Measurements from ENCODE around the gene DHX58.
A peak's percentile ranks its signal among the peaks of the same experiment; 100 is the strongest.

DHX58 gene

DNA sequence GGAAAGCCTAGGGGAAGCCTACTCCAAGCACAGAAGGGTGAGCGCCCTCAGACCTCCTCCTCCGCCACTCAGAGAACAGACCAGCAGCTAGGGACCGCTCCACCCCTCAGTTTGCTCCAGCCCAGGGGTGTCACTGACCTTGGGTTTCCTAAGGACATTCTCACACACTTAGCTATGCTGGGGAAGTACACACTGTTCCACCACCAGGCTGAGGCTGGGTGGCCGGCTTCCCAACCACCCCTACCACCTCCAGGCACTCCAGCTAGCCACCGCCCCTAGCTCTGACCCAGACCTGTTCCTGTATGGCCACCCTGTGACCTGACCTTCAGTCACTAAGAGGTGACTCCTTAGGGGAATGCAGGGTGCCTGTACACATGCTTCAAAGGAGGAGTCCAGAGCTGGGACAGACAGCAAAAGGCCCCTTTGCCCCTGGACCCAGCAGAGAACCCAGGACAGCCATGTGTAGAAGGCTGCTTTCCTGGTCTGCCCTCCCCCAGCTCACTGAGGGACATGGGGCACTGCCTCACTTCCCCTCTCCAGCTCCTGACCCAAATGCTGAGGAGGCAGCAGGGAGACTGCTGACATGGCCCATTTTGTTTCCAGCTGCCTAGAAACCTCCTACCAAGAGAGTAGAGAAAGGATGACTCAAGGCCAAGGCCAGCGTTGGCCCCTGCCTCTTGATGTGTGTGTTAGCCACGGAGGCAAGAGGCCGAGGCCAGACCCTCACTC, 16.8 kb upstream of the DHX58 start:
- no peak for DNase-seq

GRCh38 chr17:42127414-42127813, 14.9 kb upstream of the DHX58 start:
- no peak for DNase-seq

DNA sequence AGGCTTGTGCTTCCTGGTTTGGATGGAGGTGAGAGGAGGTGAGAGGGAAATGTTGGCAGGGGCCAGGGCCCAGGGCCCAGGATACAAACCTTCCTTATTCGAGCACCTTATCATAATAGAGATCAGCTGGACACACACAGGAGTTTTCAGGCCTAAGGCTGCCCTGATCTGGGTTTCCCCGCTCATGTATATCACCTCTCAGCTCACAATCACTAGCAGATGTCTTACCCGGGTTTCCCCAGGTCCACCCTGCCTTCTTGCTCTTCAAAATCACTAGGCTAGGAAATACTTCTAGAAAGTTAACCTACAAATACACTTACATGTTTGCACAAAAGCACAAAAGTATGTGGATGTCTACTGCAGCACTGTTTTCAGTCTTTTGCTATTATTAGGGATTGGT, 14.3 kb upstream of the DHX58 start:
- no peak for DNase-seq

DNA sequence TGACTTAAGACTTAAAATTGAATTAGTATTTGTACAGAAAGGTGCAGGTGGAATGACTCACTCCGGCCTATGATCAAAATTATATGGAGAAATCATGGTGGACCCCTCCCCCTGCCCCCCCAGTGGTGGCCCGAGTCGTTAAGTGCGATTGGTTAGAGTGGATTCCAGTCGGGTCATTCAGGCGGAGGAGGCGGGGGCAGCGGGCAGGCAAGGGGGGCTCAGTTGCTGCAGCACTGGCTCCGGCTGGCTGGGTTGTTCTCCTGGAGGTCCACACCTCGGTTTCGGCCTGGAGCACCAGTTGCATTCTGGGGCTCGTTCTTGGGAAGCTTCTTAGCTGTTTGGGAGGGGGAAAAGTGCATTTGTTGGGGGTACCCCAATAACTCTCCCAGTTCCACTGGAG, 13.1 kb upstream of the DHX58 start:
- no peak for DNase-seq

- no peak for DNase-seq
Observed at GRCh38 chr17:42124256-42124655, 11.7 kb upstream of the DHX58 start.

GRCh38 chr17:42122371-42123303, 10.1 kb upstream of the DHX58 start, which contains the start of gene HSPB9:
HSPB9 (plus strand) TSS chr17:42122804; CDS start chr17:42122851, 47 bp downstream.
- DNase-seq, result no peak

DNA sequence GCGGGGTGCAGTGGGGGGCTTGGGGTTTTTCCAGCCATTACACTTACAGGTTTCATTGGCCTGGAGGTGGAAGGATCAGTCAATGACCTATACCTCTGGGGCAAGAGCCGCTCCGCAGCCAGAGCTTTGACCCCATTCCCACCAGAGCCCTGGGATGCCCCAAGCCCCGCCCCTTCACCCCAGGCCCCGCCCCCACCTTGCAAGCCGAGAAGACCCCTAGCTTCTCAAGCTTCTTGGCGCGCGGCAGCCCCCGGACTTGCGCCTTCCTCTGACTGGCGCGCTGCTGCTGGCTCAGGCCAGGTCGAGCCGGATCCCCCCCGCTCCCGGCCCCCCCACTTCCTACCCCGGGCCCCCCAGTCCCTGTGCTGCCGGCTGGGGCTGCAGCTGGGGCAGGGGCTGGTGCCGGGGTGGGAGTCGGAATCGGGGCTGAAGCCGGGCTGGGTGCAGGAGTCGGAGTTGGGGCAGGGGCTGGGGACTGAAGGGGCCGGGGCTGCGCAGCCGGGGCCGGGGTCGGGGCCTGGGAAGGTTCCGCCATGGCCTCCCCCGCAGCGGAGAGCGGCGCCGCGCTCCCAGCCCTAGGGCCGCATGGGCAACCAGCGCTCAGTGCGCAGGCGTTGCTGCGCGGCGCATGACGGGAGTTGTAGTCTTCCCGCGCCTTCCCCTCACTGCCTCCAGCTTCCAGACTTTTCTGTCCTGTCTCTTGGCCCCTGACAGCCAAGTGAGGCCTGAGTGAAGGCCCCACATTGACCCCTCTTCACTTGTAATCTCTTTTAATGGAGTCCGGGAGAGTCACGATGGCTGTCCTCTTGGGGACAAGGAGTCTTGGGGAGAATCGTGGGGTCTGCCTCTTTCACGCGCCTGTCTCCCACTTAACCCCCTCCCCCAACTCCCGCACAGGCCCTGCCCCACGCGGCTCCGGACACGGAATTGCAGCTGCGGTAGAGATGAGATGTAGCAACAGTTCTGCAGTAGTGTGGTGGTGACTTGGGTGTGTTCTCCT, 8.6 kb upstream of the DHX58 start, which contains the start of gene KAT2A:
Gene KAT2A, minus strand, starts transcription at position 598 of the 1,000 bp plus-strand sequence. Its CDS starts 63 bp downstream, at position 535.
- DNase-seq, result peak; percentile 88

DNA sequence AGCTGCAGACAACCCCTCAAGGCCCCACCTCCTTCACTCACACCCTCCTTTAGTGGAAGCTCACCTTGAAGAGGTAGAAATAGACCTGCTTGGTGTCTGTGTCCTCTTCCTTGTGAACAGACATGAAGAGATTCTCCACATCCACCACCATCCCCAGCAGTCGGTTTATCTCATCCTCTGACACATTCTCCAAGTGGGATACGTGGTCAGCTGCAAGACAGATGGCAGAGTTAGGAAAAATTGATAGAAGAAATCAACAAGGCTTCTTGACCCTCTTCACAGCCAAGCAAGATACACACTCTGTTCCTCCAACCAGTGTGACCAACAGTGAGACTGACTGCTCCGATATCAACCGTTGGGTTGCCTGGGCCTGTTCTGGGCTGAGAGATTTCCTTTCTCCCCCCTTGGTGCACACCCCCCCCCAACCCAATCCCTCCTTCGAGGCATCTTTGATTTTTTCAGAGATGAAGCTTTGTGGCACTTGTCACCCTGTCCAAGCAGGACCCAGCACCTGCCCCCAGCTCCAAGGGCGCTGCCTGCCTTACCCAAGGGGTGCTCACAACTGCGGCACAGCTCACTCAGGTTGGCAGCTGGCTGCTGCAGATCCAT, 7.8 kb upstream of the DHX58 start:
- DNase-seq, result no peak

- DNase-seq, result no peak
Observed at GRCh38 chr17:42119301-42119700, 6.8 kb upstream of the DHX58 start.

GRCh38 chr17:42118545-42118944, 6.0 kb upstream of the DHX58 start:
- peak; percentile 55 for DNase-seq

GRCh38 chr17:42118126-42118510, 5.6 kb upstream of the DHX58 start:
- DNase-seq, result no peak

DNA sequence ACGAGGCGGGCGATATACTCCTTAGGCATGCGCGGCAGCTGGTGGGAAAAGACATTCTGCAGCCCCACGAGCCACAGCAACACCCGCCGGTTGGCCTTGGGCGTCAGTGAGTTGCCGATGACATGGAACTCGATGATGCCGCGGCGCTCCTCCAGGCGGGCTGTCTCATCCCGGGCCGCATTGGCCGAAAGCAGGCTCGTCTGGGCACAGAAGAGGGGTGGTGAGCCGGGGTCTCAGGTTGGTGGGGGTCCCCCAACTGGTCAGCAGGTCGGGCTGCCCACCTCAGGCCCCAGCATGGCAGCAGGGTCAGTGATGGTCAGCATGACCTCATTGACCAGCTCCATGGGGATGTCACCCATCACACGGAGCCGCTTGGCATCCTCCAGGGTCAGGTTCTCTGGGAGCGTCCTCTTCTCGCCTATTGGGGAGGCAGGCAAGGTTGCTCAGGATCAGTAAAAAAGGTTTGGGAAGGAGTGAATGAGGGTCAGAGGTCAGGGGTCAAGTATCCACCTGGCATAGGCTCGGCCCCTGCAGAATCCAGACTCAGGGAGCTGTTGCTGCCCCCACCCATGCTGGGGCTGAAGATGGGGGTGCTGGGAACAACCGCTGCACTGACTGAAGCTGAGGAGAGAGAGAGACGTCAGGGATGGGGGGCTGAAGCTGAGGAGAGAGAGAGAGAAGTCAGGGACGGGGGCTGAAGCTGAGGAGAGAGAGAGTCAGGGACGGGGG, 5.0 kb upstream of the DHX58 start:
- no peak for DNase-seq

DNA sequence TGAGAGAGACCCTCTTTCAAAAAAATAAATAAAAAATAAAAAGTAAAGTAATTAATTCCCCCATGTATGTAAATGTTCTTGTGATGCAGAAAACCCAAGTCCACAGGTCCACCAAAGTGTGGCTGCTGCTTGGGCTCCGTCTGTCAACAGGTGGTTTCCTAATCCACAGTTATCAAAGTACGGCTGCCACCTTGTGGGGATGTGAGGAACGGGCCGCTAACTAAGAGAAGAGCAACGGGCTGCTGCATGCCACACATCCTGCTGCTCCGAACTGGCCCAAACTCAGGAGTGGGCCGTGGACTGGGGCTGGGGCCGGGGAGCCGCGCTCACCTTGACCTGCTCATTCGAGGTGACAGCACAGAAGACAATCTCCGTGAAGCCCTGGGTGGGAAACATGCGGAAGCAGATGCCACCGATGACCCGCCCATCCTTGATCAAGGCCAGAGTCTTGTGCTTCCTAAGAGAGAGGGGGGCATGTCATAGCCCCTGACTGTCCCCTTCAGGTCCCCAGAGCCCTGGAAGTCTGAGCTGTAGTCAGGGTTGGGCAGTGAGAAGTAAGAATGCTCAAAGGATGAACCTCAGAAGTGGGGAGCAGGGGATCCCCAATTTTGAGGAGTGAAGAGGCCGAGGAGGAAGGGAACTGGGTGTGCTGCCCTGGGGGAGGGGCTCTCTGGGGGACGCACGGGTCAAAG, 4.3 kb upstream of the DHX58 start:
- peak; percentile 87 for DNase-seq

DNA sequence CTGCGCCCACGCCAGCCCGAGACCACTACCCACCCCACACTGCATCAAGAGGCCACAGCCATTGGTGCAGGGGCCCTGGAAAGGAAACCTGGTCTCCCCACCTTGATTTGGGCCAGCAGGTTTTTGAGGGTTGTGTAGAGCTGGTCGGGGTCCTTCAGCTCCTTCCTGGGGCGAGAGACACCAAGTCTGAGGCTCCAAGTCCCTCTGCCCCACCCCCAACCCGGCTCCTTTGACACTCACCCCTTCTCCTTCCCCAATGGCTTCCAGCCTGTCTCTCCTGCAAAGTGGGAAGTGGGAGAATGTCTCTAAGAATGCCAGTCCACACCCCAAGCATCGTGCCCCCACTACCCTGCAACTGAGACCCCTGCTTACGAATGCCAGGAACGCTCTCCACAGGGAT, 1.6 kb upstream of the DHX58 start:
- no peak for DNase-seq

DNA sequence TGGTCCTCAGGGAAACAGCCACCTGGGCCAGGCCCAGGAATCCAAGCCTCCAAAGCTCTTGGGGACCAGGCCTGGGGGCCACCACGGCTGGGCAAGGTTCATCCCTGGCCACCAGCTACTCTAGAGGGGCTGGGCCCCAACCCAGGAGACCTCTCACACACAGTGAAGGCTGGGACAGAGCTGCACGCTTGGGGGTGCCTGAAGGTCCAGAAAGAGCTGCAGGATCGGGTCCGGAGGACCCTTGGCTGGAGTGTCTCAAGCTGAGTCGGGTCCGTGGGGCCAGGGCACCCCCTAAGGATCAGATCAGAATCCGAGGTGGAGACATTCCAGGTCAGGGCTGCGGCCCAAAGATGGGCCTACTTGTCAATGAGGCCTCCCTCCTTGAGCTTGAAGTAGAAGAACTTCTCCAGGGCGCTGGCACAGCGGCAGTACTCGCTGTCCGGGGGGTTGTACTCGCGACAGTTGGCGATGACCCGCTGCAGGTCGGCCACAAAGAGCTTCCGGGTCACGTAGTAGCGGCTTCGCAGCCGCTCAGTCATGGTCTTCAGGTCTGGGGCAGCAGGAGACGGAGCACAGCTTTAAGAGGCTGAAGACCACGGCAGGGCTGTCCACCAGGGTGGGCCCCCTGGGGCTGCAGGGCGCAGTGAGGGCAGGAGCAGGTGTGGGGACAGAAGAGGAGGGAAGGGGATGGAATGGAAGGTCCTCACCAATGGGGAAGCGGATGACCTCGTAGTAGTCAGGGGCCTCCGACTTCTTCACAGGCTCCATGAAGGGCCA, 967 bp upstream of the DHX58 start:
- no peak for DNase-seq

DNA sequence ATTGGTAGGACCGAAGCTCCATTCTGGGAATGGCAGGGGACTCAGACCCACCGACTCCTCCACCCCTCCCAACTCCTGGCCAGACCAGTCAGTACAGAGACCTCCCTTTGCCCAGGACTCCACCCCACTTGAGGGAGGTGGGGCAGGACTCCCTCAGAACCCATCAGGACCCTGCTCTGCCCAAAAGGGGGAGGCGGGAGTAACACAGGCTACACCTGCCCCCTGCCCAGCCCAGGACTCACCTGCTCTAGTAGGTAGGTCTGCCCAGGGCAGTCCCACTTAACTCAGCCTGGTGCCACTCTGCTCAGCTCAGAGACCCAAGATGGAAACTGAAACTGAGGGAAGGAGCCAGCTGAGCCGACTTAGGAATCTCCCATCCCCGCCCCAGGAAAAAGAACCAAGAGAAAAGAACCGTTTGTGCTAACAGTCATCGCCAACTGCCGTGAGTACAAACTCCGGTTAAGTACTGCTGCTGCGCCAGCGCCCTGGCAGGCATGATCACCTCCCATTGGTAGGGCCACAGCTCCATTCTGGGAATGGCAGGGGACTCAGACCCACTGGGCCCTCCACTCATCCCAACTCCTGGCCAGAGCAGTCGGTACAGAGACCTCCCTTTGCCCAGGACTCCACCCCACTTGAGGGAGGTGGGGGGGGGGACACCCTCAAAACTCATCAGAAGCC, 503 bp downstream of the DHX58 start:
- DNase-seq, result peak; percentile 37

- no peak for DNase-seq
Observed at GRCh38 chr17:42111265-42111636, 1.3 kb downstream of the DHX58 start.

GRCh38 chr17:42110301-42111264, 1.9 kb downstream of the DHX58 start:
- DNase-seq, result no peak

All from activated CD4-positive, alpha-beta T cell treated with anti-CD3 and anti-CD28 coated beads, Interleukin-2, Interleukin-6, amounts not matched to agents 100 ng/mL and 50 ng/mL, durations not matched to agents 16 hours and 8 hours (primary cell).